ENCODE data around the gene MRPL48. TPM values are rescaled to one million over a fixed set of nuclear protein-coding genes. Genes with fewer than 3 reads are reported as not detected.
"Not testable (repeated sequence)": the region's sequence is repeated elsewhere in the genome, so short reads cannot be mapped to it uniquely, and the experiment has no call there.

Gene MRPL48
- total and polyA plus RNA-seq, 2 experiments from 2014 or later = 18.2 to 72.9 TPM

DNA sequence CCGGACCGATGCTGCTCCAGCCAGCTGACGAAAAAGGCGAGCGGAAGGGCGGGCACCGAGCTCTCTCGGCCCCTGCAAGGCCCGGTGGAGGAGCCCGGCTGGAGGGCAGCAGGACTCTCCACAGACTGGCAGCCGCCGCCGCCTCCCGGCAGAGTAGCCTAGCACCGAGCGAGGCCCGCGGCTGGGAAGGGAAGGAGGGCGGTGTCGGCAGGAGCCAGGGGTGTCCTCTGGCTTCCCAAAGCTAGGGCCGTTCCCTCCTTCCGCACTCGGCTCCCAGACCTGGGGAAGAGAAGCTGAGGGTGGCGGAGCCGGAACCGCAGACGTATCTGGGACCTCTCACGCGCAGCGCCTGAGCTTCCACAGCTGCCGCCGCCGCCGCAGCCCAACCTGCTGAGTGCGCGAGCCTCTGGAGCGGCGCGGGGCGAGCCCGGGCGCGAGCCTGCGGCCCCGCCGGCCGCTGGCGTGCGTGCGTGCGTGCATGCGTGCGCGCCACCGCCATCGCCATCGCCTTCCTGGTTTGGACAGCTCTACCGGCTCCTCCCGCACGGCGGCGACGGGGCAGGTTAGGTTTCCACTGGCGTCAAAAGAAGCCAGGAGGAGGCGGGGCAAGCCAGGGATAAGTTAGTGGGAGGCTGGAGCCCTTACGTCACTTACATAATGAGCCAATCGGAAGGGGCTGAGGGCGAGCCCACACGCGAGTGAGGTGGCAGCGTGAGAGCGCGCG lies 26.8 kb upstream of the MRPL48 start, which contains the start of gene RAB6A:
TSS of gene RAB6A (minus strand) at position 396 of the 724 bp plus-strand sequence. CDS start 439 bp downstream, outside the sequence.
- Histone ChIP-seq H3K4me3 (peak within 1 kb of the TSS; percentile 89), H3K27me3 (no peaks in the 10 kb centered on the region), H3K27ac (peak within 1 kb of the TSS; percentile 89), H3K4me1 (ENCODE audit: low read depth) (peaks cover 17% of the 10 kb centered on the region), H3K9me3 (ENCODE audit: low read depth) (no peaks in the 10 kb centered on the region), H3K36me3 (no peaks in the 10 kb centered on the region)
- peak; percentile 14 for TF ChIP-seq CTCF (IDR thresholded peaks at IDR 0.05; ENCODE audit: low read depth, low read length)
- peak; percentile 100 for DNase-seq (ENCODE audit: low read depth in 1 of 2, low spot score in 1 of 2)

DNA sequence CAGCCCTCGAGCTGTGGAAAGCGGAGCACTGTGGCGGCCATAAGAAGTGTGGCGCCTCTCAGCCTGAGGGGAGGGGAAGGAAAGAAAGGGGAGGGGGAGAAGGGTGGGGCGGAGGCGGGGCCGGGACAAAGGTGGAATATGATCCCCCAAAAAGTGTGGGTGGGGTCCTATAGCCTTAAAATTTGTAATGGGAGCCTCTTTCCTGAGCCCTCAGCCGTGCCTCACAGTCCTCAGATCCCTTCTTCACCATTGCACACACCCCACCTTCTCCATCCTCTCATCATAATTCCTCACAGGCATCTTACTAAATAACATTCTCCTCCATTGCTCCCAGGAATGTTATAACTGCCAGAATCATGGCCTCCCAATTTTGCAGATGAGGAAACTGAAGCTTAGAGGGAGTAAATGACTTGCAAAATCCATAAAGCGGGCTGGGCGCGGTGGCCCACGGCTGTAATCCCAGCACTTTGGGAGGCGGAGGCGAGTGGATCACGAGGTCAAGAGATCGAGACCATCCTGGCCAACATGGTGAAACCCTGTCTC lies 26.2 kb upstream of the MRPL48 start:
- H3K4me1 ChIP-seq (ENCODE audit: low read depth) = peaks cover 17% of the 10 kb centered on the region
- no peaks in the 10 kb centered on the region for H3K27me3 ChIP-seq
- TF ChIP-seq CTCF (IDR thresholded peaks at IDR 0.05; ENCODE audit: low read depth, low read length) = no peak
- H3K27ac ChIP-seq = peak overlapping the region; percentile 49
- no peaks in the 10 kb centered on the region for H3K9me3 ChIP-seq (ENCODE audit: low read depth)
- DNase-seq (ENCODE audit: low read depth in 1 of 2, low spot score in 1 of 2) = no peak
- no peaks in the 10 kb centered on the region for H3K36me3 ChIP-seq
- peak overlapping the region; percentile 14 for H3K4me3 ChIP-seq

DNA sequence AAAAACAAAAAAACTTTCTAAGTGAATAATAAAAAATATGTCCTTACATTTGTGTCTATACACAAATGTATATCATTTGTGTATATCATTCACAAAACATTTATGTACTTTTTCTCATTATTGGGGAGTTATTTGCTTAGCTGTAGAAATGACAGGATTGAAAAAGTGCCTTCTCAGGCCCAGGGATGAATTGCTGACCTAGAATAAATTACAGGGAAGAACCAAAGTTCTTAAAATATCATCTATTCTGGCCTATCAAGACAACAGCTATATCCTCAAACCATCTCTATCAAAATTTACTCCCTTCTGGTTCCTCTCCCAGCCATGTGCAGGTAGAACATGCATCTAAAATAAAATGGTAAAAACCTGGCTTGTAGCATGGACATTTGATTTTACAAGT lies 24.9 kb upstream of the MRPL48 start:
- Histone ChIP-seq H3K27ac (no peak overlapping the region), H3K4me1 (ENCODE audit: low read depth) (peaks cover 17% of the 10 kb centered on the region), H3K4me3 (no peak overlapping the region), H3K36me3 (no peaks in the 10 kb centered on the region), H3K9me3 (ENCODE audit: low read depth) (no peaks in the 10 kb centered on the region), H3K27me3 (no peaks in the 10 kb centered on the region)
- no peak for TF ChIP-seq CTCF (IDR thresholded peaks at IDR 0.05; ENCODE audit: low read depth, low read length)
- no peak for DNase-seq (ENCODE audit: low read depth in 1 of 2, low spot score in 1 of 2)

DNA sequence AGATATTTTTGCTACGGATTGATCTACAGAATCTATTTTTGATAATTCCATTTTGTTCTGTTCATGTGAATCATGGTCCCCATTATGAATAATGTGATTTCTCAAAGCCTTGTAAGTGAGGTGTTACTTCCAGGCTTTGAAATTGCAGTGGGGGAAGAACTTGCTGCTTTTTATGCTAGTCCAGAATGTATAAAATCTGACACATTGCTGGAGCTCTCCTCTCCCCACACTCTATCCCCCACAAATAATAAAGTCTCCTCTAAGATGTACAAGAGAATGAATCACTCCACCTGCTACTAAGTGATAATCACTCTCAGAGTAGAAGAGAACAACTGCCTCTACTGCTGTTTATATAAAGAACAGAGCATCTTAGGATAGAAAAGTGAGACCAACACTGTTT lies 20.9 kb upstream of the MRPL48 start:
- no peaks in the 10 kb centered on the region for H3K4me1 ChIP-seq (ENCODE audit: low read depth)
- TF ChIP-seq CTCF (IDR thresholded peaks at IDR 0.05; ENCODE audit: low read depth, low read length) = no peak
- H3K36me3 ChIP-seq = no peaks in the 10 kb centered on the region
- no peak for DNase-seq (ENCODE audit: low read depth in 1 of 2, low spot score in 1 of 2)
- H3K9me3 ChIP-seq (ENCODE audit: low read depth) = no peaks in the 10 kb centered on the region
- H3K27ac ChIP-seq = no peak overlapping the region
- no peak overlapping the region for H3K4me3 ChIP-seq
- no peaks in the 10 kb centered on the region for H3K27me3 ChIP-seq

DNA sequence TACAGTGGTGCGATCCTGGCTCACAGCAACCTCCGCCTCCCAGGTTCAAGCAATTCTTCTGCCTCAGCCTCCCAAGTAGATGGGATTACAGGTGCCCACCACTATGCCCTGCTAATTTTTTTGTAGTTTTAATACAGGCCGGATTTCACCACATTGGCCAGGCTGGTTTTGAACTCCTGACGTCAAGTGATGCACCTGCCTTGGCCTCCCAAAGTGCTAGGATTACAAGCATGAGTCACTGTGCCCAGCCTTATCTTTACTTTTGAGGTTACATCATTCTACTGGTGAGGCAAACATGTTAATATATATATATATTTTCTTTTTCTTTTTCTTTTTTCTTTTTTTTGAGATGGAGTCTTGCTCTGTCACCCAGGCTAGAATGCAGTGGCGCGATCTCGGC lies 16.9 kb upstream of the MRPL48 start:
- not testable (repeated sequence) for DNase-seq (ENCODE audit: low read depth in 1 of 2, low spot score in 1 of 2); H3K27ac ChIP-seq; H3K9me3 ChIP-seq (ENCODE audit: low read depth); H3K4me3 ChIP-seq; H3K27me3 ChIP-seq; H3K4me1 ChIP-seq (ENCODE audit: low read depth); H3K36me3 ChIP-seq

All from cardiac muscle cell (in vitro differentiated cells and primary cell).